ENCODE data around the gene FAM83F. TPM values are rescaled to one million over a fixed set of nuclear protein-coding genes. Genes with fewer than 3 reads are reported as not detected.
A peak's percentile ranks its signal among the peaks of the same experiment; 100 is the strongest.

The FAM83F gene
- total and polyA plus RNA-seq, 10 of the 15 experiments (the other 5 are each of a cell fraction or from before 2014, with no cell fraction given): 0.01 to 0.05 (median 0.01) TPM; not detected in 7

- no peak for TF ChIP-seq CEBPZ (IDR thresholded peaks at IDR 0.05; ENCODE audit: low read depth, low read length)
These were observed 27.5 kb upstream of the FAM83F start (continued) for GRCh38 chr22:39967103-39967829.

- no peaks in the 10 kb centered on the region for H4K20me1 ChIP-seq (ENCODE audit: control insufficient read depth, insufficient read depth)
- H3K4me2 ChIP-seq (ENCODE audit: control insufficient read depth, insufficient read depth): no peak overlapping the region
- POLR2A ChIA-PET: no interaction called here
- H3K4me3 ChIP-seq: no peak overlapping the region
- WGBS (ENCODE audit: insufficient coverage, insufficient replicate concordance, low lambda C conversion rate, missing lambda C conversion rate): 89% methylated on average over 19 of the region's 20 CpGs
- no peak overlapping the region for H3K9ac ChIP-seq (ENCODE audit: control insufficient read depth, insufficient read depth, low read length)
- H2AFZ ChIP-seq (ENCODE audit: control insufficient read depth, low read depth, low read length): no peak overlapping the region
- ATAC-seq (no peak), FAIRE-seq (no peak), DNase-seq (ENCODE audit: low read depth, low spot score) (no peak)
- H3K36me3 ChIP-seq (ENCODE audit: control insufficient read depth in 2 of 2, insufficient read depth in 2 of 2, low read length in 1 of 2): peaks cover 38 to 45% of the 10 kb centered on the region in 2 experiments
- SMC1A ChIA-PET (ENCODE audit: uncharacterized antibody, unreplicated experiment): no interaction called here
- peaks cover 3% of the 10 kb centered on the region; the same call in 2 of the 3 replicates for H3K9me3 ChIP-seq (replicated peaks; ENCODE audit: control insufficient read depth, insufficient read depth, low read length)
- in situ Hi-C loops (cut with MboI): no loop called here
- H3K79me2 ChIP-seq (ENCODE audit: control insufficient read depth, insufficient read depth, low read length): no peaks in the 10 kb centered on the region
- peaks cover 3% of the 10 kb centered on the region for H3K4me1 ChIP-seq (ENCODE audit: control insufficient read depth, insufficient read depth, low read length)
- CTCF ChIA-PET: no interaction called here
- H3K27me3 ChIP-seq (replicated peaks in 1 of 2; ENCODE audit: control insufficient read depth in 2 of 2, insufficient read depth in 2 of 2, low read length in 1 of 2): no peaks in the 10 kb centered on the region
- TF ChIP-seq RUNX3 (IDR thresholded peaks at IDR 0.05; ENCODE audit: low read length) (no peak), POLR2A (IDR thresholded peaks at IDR 0.05; ENCODE audit: low read depth, low read length) (peak; percentile 7; the same call in 1 of the 2 replicates)
- no TSS peak for BruUV-seq (replicated peaks)
- RAD21 ChIA-PET (ENCODE audit: unreplicated experiment): no interaction called here
- intact Hi-C loops (cut with micrococcal nuclease; ENCODE audit: unreplicated experiment): no loop called here
- H3K27ac ChIP-seq (ENCODE audit: control insufficient read depth, insufficient read depth): no peak overlapping the region
These were observed 26.5 kb upstream of the FAM83F start for GRCh38 chr22:39967996-39968972.

Measured in GM12878 (cell line).